ACC112 (cell line): ENCODE results near the gene SPOP.
"Not testable (repeated sequence)": the region's sequence is repeated elsewhere in the genome, so short reads cannot be mapped to it uniquely, and the experiment has no call there.

Experiments used
- H2AFZ ChIP-seq: fragments of 200-600 bp; sonication (generic); one replicate; pipeline ENCODE4 v1.6.0; 2017; ENCODE audit warnings: antibody characterized with exemption, low read length; ENCODE audit not compliant: unreplicated experiment
- H3K27ac ChIP-seq: fragments of 200-600 bp; sonication (generic); 2 replicates; pipeline ENCODE4 v1.5.1; 2014; ENCODE audit warnings: low read depth, mild to moderate bottlenecking, antibody characterized with exemption, low read length, moderate library complexity
- H3K27me3 ChIP-seq: fragments of 200-600 bp; sonication (generic); 2 replicates; pipeline ENCODE4 v1.6.1; 2014; ENCODE audit warnings: mild to moderate bottlenecking, antibody characterized with exemption, low read length, moderate library complexity, mixed read lengths; ENCODE audit not compliant: insufficient read depth
- H3K36me3 ChIP-seq: fragments of 200-600 bp; sonication (generic); 2 replicates; pipeline ENCODE4 v1.6.1; 2016; ENCODE audit warnings: mild to moderate bottlenecking, antibody characterized with exemption, low read length, moderate library complexity, mixed read lengths; ENCODE audit not compliant: insufficient read depth
- H3K4me1 ChIP-seq: fragments of 200-600 bp; sonication (generic); one replicate; pipeline ENCODE4 v1.6.1; 2016; ENCODE audit warnings: low read length, mixed read lengths; ENCODE audit not compliant: insufficient read depth, unreplicated experiment, control insufficient read depth
- H3K4me3 ChIP-seq: fragments of 200-600 bp; sonication (generic); 2 replicates; pipeline ENCODE4 v1.5.1; 2014; ENCODE audit warnings: mild to moderate bottlenecking, low read depth, low read length
- H3K79me2 ChIP-seq: fragments of 200-600 bp; sonication (generic); one replicate; pipeline ENCODE4 v1.6.0; 2016; ENCODE audit warnings: low read length; ENCODE audit not compliant: control insufficient read depth, unreplicated experiment, insufficient read depth

SPOP gene

GRCh38 chr17:49677134-49677932, 564 bp downstream of the SPOP start:
- peak overlapping the region; percentile 47 for H2AFZ ChIP-seq
- H3K27me3 ChIP-seq, result no peaks in the 10 kb centered on the region
- peak overlapping the region; percentile 92 for H3K4me3 ChIP-seq
- H3K36me3 ChIP-seq, result peaks cover 11% of the 10 kb centered on the region; the same call in 1 of the 2 replicates
- peaks cover 44% of the 10 kb centered on the region for H3K79me2 ChIP-seq
- H3K4me1 ChIP-seq, result peaks cover 16% of the 10 kb centered on the region
- peak overlapping the region; percentile 89 for H3K27ac ChIP-seq

GRCh38 chr17:49676276-49676868, 1.5 kb downstream of the SPOP start:
- peaks cover 53% of the 10 kb centered on the region for H3K79me2 ChIP-seq
- peak overlapping the region; percentile 89 for H3K27ac ChIP-seq
- peak overlapping the region; percentile 92 for H3K4me3 ChIP-seq
- no peak overlapping the region for H2AFZ ChIP-seq
- H3K27me3 ChIP-seq, result no peaks in the 10 kb centered on the region
- H3K4me1 ChIP-seq, result peaks cover 16% of the 10 kb centered on the region
- H3K36me3 ChIP-seq, result peaks cover 11% of the 10 kb centered on the region; the same call in 1 of the 2 replicates

- Histone ChIP-seq H3K79me2 (peaks cover 71% of the 10 kb centered on the region), H3K27ac (no peak overlapping the region), H3K4me1 (peaks cover 21% of the 10 kb centered on the region), H3K27me3 (no peaks in the 10 kb centered on the region), H2AFZ (no peak overlapping the region), H3K4me3 (no peak overlapping the region), H3K36me3 (peaks cover 11% of the 10 kb centered on the region; the same call in 1 of the 2 replicates)
These were observed 3.4 kb downstream of the SPOP start for GRCh38 chr17:49674507-49674906.

- not testable (repeated sequence) for H2AFZ ChIP-seq, H3K27ac ChIP-seq, H3K27me3 ChIP-seq, H3K4me3 ChIP-seq
- H3K4me1 ChIP-seq, result peaks cover 21% of the 10 kb centered on the region
- H3K36me3 ChIP-seq, result peaks cover 11% of the 10 kb centered on the region; the same call in 1 of the 2 replicates
- peaks cover 72% of the 10 kb centered on the region for H3K79me2 ChIP-seq
These were observed 4.2 kb downstream of the SPOP start for GRCh38 chr17:49673679-49674078.

- Histone ChIP-seq H2AFZ (no peak overlapping the region), H3K4me1 (peaks cover 13% of the 10 kb centered on the region), H3K79me2 (peaks cover 74% of the 10 kb centered on the region), H3K27ac (no peak overlapping the region), H3K36me3 (peaks cover 10% of the 10 kb centered on the region; the same call in 1 of the 2 replicates), H3K27me3 (no peaks in the 10 kb centered on the region), H3K4me3 (no peak overlapping the region)
These were observed 7.3 kb downstream of the SPOP start for GRCh38 chr17:49670641-49671040.

GRCh38 chr17:49670002-49670401, 7.9 kb downstream of the SPOP start:
- no peaks in the 10 kb centered on the region for H3K27me3 ChIP-seq
- no peak overlapping the region for H2AFZ ChIP-seq
- H3K4me3 ChIP-seq, result no peak overlapping the region
- peaks cover 69% of the 10 kb centered on the region for H3K79me2 ChIP-seq
- no peak overlapping the region for H3K27ac ChIP-seq
- H3K4me1 ChIP-seq, result peaks cover 10% of the 10 kb centered on the region
- peaks cover 6% of the 10 kb centered on the region; the same call in 1 of the 2 replicates for H3K36me3 ChIP-seq

- H3K27ac ChIP-seq, result no peak overlapping the region
- H3K36me3 ChIP-seq, result peaks cover 14% of the 10 kb centered on the region
- no peaks in the 10 kb centered on the region for H3K27me3 ChIP-seq
- H3K79me2 ChIP-seq, result peaks cover 74% of the 10 kb centered on the region
- H2AFZ ChIP-seq, result no peak overlapping the region
- peaks cover 5% of the 10 kb centered on the region for H3K4me1 ChIP-seq
- H3K4me3 ChIP-seq, result no peak overlapping the region
These were observed 10.0 kb downstream of the SPOP start for GRCh38 chr17:49667854-49668253.

- H3K4me1 ChIP-seq, result no peaks in the 10 kb centered on the region
- H3K79me2 ChIP-seq, result peaks cover 64% of the 10 kb centered on the region
- peaks cover 14% of the 10 kb centered on the region for H3K36me3 ChIP-seq
- no peak overlapping the region for H3K27ac ChIP-seq
- no peak overlapping the region for H3K4me3 ChIP-seq
- H3K27me3 ChIP-seq, result no peaks in the 10 kb centered on the region
- no peak overlapping the region for H2AFZ ChIP-seq
These were observed 13.1 kb downstream of the SPOP start for GRCh38 chr17:49664706-49665211.

- no peaks in the 10 kb centered on the region for H3K4me1 ChIP-seq
- no peak overlapping the region for H3K27ac ChIP-seq
- no peak overlapping the region for H3K4me3 ChIP-seq
- H3K36me3 ChIP-seq, result peaks cover 11% of the 10 kb centered on the region
- H3K79me2 ChIP-seq, result peaks cover 61% of the 10 kb centered on the region
- H3K27me3 ChIP-seq, result no peaks in the 10 kb centered on the region
- no peak overlapping the region for H2AFZ ChIP-seq
These were observed 18.1 kb downstream of the SPOP start for GRCh38 chr17:49659661-49660382.

- no peak overlapping the region for H3K4me3 ChIP-seq
- no peak overlapping the region for H2AFZ ChIP-seq
- no peak overlapping the region for H3K27ac ChIP-seq
- H3K79me2 ChIP-seq, result peaks cover 54% of the 10 kb centered on the region
- no peaks in the 10 kb centered on the region for H3K36me3 ChIP-seq
- no peaks in the 10 kb centered on the region for H3K27me3 ChIP-seq
- H3K4me1 ChIP-seq, result no peaks in the 10 kb centered on the region
These were observed 21.6 kb downstream of the SPOP start for GRCh38 chr17:49656247-49656646.
